ENCODE results near the gene BGLAP. TPM values are rescaled to one million over a fixed set of nuclear protein-coding genes. Genes with fewer than 3 reads are reported as not detected.

Gene BGLAP
- polyA plus RNA-seq, 1 of the 3 experiments (the other 2 are of a cell fraction), result 1.1 TPM

DNA sequence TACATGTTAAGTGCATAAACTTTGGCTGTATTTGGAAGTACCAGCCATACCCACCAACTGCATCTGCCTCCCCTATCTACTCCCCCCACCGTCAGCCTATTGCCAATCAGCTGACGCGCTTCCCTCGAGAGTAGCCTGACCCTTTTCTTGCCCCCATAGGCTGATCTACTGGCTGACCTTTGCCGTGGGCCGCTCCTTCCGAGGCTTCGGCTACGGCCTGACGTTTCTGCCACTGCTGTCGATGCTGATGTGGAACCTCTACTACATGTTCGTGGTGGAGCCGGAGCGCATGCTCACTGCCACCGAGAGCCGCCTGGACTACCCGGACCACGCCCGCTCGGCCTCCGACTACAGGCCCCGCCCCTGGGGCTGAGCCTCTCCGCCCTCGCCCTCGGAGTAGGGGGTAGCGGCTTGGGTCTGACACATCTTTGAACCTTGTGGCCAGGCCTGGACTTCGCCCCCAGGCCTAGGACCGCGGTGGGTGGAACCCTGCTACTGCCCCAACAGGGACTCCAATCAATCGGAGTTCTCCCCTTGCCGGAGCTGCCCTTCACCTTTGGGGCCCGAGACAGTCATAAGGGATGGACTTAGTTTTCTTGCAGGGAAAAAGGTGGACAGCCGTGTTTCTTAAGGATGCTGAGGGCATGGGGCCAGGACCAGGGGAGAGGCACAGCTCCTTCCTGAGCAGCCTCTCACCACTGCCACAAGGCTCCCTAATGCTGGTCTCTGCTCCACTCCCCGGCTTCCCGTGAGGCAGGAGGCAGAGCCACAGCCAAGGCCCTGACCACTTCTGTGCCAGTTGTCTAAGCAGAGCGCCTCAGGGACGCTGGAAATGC lies 49.5 kb downstream of the BGLAP start:
- H3K36me3 ChIP-seq (replicated peaks in 1 of 2; ENCODE audit: control insufficient read depth in 1 of 2, insufficient read depth in 2 of 2, low read length in 1 of 2), result peaks cover 14 to 22% of the 10 kb centered on the region in 2 experiments
- H3K9me2 ChIP-seq, result no peaks in the 10 kb centered on the region
- 57% methylated on average over 33 of the region's 37 CpGs for WGBS (ENCODE audit: low lambda C conversion rate)
- peaks cover 18% of the 10 kb centered on the region for H3K79me2 ChIP-seq (ENCODE audit: insufficient read depth)
- peak overlapping the region; percentile 44; the same call in 1 of the 2 replicates for H3K9ac ChIP-seq
- ChIA-PET CTCF (interaction anchor here (0.9 to 1.0 kb wide), 2 partner anchors 19 to 95 kb away, joined by 3 to 4 read pairs; no protein-coding TSS in a partner anchor), POLR2A (interaction anchor here (1.7 kb wide), 1 partner anchor 8 kb away, joined by 5 read pairs; the partner anchor contains the start of gene SMG5)
- H3K4me3 ChIP-seq (ENCODE audit: low read depth in 2 of 2, low read length in 1 of 2), result peak overlapping the region; percentile 35 to 40; a peak in 3 of 4 replicates
- TF ChIP-seq MXI1 (IDR thresholded peaks at IDR 0.05; ENCODE audit: low read depth, low read length), result 0 out of 2 replicates have a peak, but pooled peaks have one; percentile 19
- TF ChIP-seq NRF1 (IDR thresholded peaks at IDR 0.05; ENCODE audit: low read depth, low read length), result peak; percentile 64
- no peak for TF ChIP-seq FOXM1 (IDR thresholded peaks at IDR 0.05; ENCODE audit: low read depth)
- peak; percentile 86 for DNase-seq
- H4K20me1 ChIP-seq (ENCODE audit: insufficient read depth), result no peaks in the 10 kb centered on the region
- H3K4me1 ChIP-seq (ENCODE audit: control insufficient read depth in 1 of 2, insufficient read depth in 2 of 2, low read depth in 1 of 2, low read length in 1 of 2), result peaks cover 9 to 11% of the 10 kb centered on the region in 2 experiments; a peak in 2 of 4 replicates
- peaks cover 11% of the 10 kb centered on the region for H3F3A ChIP-seq (replicated peaks; ENCODE audit: insufficient read depth)
- H3K4me2 ChIP-seq, result peak overlapping the region; percentile 70
- no peaks in the 10 kb centered on the region for H3K9me3 ChIP-seq
- no peaks in the 10 kb centered on the region for H3K27me3 ChIP-seq (ENCODE audit: insufficient read depth)
- peak overlapping the region; percentile 36 to 45; a peak in 2 of 4 replicates for H3K27ac ChIP-seq (ENCODE audit: low read depth in 2 of 2, low read length in 1 of 2)
- peak overlapping the region; percentile 22; the same call in 1 of the 2 replicates for H2AFZ ChIP-seq (ENCODE audit: low read depth)

Small RNAs within 50 kb of the gene (small RNA-seq; reads per million reads assigned to genes)
- 0 reads per million in 7 experiments for gene RF00568

Other genes starting within 250 kb of the BGLAP start
- gene SSR2, start 221.2 kb upstream of the BGLAP start, polyA plus RNA-seq (2012; rRNA removed), result 1,136 and 1,763 TPM in 2 replicates
- gene UBQLN4, start 188.4 kb upstream of the BGLAP start, polyA plus RNA-seq (2012; rRNA removed), result 37.0 and 45.6 TPM in 2 replicates
- gene LAMTOR2, start 187.4 kb upstream of the BGLAP start, polyA plus RNA-seq (2012; rRNA removed), result 184 and 230 TPM in 2 replicates
- gene RAB25, start 181.0 kb upstream of the BGLAP start, polyA plus RNA-seq (2012; rRNA removed), result not detected in 2 replicates
- 15.1 and 16.2 TPM in 2 replicates for gene MEX3A, start 159.7 kb upstream of the BGLAP start, polyA plus RNA-seq (2012; rRNA removed)
- 726 and 983 TPM in 2 replicates for gene LMNA, start 127.5 kb upstream of the BGLAP start, polyA plus RNA-seq (2012; rRNA removed)
- gene SEMA4A, start 88.6 kb upstream of the BGLAP start, polyA plus RNA-seq (2012; rRNA removed), result 1.3 and 2.3 TPM in 2 replicates
- gene SLC25A44, start 48.1 kb upstream of the BGLAP start, polyA plus RNA-seq (2012; rRNA removed), result 28.5 and 40.2 TPM in 2 replicates
- gene PMF1, start 29.2 kb upstream of the BGLAP start, polyA plus RNA-seq (2012; rRNA removed), result 72.5 and 89.5 TPM in 2 replicates
- 2.4 and 3.5 TPM in 2 replicates for gene PAQR6, start 5.9 kb downstream of the BGLAP start, polyA plus RNA-seq (2012; rRNA removed)
- 21.3 and 28.2 TPM in 2 replicates for gene SMG5, start 40.6 kb downstream of the BGLAP start, polyA plus RNA-seq (2012; rRNA removed)
- gene TMEM79, start 42.1 kb downstream of the BGLAP start, polyA plus RNA-seq (2012; rRNA removed), result 4.2 and 4.5 TPM in 2 replicates
- gene GLMP, start 53.5 kb downstream of the BGLAP start, polyA plus RNA-seq (2012; rRNA removed), result 40.5 and 41.7 TPM in 2 replicates
- not detected in 2 replicates for gene VHLL, start 57.1 kb downstream of the BGLAP start, polyA plus RNA-seq (2012; rRNA removed)
- 295 and 359 TPM in 2 replicates for gene CCT3, start 96.1 kb downstream of the BGLAP start, polyA plus RNA-seq (2012; rRNA removed)
- 1.5 TPM in 2 replicates for gene TSACC, start 96.3 kb downstream of the BGLAP start, polyA plus RNA-seq (2012; rRNA removed)
- 0.18 TPM in 1 of 2 replicates, not detected in the other for gene RHBG, start 127.0 kb downstream of the BGLAP start, polyA plus RNA-seq (2012; rRNA removed)